Activated CD4-positive, alpha-beta T cell treated with anti-CD3 and anti-CD28 coated beads, Interleukin-2, amount 10 ng/mL, durations not matched to agents 7 days and 5 days (primary cell): ENCODE measurements around the gene PTPN14. TPM values are rescaled to one million over a fixed set of nuclear protein-coding genes. Genes with fewer than 3 reads are reported as not detected.

Source experiments
- CTCF ChIA-PET: fragments of 350-600 bp; sonication (Branson Sonifier 250); formaldehyde crosslinking; loops from one replicate; lab custom pipeline; 2021; ENCODE audit warnings: antibody characterized with exemption; lab: Charles Lee
- POLR2A ChIA-PET: fragments of 350-600 bp; sonication (Branson Sonifier 250); formaldehyde crosslinking; loops from one replicate; lab custom pipeline; 2021; ENCODE audit warnings: antibody characterized with exemption; lab: Charles Lee
- DNase-seq: peaks from one replicate; pipeline ENCODE4 v3.0.0-alpha.2; 2020
- H3K27ac Mint-ChIP-seq: one replicate; pipeline ENCODE4 v1.8.0; 2021; ENCODE audit warnings: mild to moderate bottlenecking, moderate library complexity, mixed read lengths
- H3K27me3 Mint-ChIP-seq: one replicate; pipeline ENCODE4 v1.8.0; 2021; ENCODE audit warnings: mixed read lengths
- H3K36me3 Mint-ChIP-seq: one replicate; pipeline ENCODE4 v1.8.0; 2021; ENCODE audit warnings: low read depth, mixed read lengths
- H3K4me1 Mint-ChIP-seq: one replicate; pipeline ENCODE4 v1.8.0; 2021; ENCODE audit warnings: mixed read lengths
- H3K4me3 Mint-ChIP-seq: one replicate; pipeline ENCODE4 v1.8.0; 2021; ENCODE audit warnings: mild to moderate bottlenecking, moderate library complexity, mixed read lengths
- H3K9me3 Mint-ChIP-seq: one replicate; pipeline ENCODE4 v1.8.0; 2021; ENCODE audit warnings: mixed read lengths
- total RNA-seq, 2 experiments: library from RNA; stranded (reverse); gene quantifications; one replicate each; pipeline ENCODE4 v1.2.3, GENCODE V29; 2021

Gene PTPN14
- total RNA-seq, 2 experiments from 2014 or later, result 0.32 to 0.37 TPM

GRCh38 chr1:214448536-214448935 is 102.9 kb downstream of the PTPN14 start:
- no peaks in the 10 kb centered on the region for H3K27me3 Mint-ChIP-seq
- H3K4me1 Mint-ChIP-seq, result peaks cover 21% of the 10 kb centered on the region
- no peaks in the 10 kb centered on the region for H3K9me3 Mint-ChIP-seq
- DNase-seq, result no peak
- no peaks in the 10 kb centered on the region for H3K36me3 Mint-ChIP-seq
- ChIA-PET CTCF (interaction anchor here (0.9 to 1.0 kb wide), 3 partner anchors 9 to 77 kb away, joined by 3 read pairs; no protein-coding TSS in a partner anchor), POLR2A (no interaction called here)
- no peak overlapping the region for H3K4me3 Mint-ChIP-seq
- no peak overlapping the region for H3K27ac Mint-ChIP-seq

GRCh38 chr1:214447557-214447871 is 103.9 kb downstream of the PTPN14 start:
- Mint-ChIP-seq H3K27me3 (no peaks in the 10 kb centered on the region), H3K36me3 (no peaks in the 10 kb centered on the region), H3K4me1 (peaks cover 26% of the 10 kb centered on the region), H3K27ac (no peak overlapping the region), H3K4me3 (no peak overlapping the region), H3K9me3 (no peaks in the 10 kb centered on the region)
- ChIA-PET CTCF (no interaction called here), POLR2A (no interaction called here)
- DNase-seq, result no peak

- CTCF ChIA-PET, result no interaction called here
- Mint-ChIP-seq H3K36me3 (no peaks in the 10 kb centered on the region), H3K4me1 (peaks cover 26% of the 10 kb centered on the region), H3K27me3 (no peaks in the 10 kb centered on the region), H3K4me3 (no peak overlapping the region), H3K9me3 (no peaks in the 10 kb centered on the region), H3K27ac (no peak overlapping the region)
- DNase-seq, result no peak
- POLR2A ChIA-PET, result no interaction called here
Measured at GRCh38 chr1:214446772-214447556, 104.4 kb downstream of the PTPN14 start.

GRCh38 chr1:214445831-214446614 is 105.4 kb downstream of the PTPN14 start:
- peaks cover 34% of the 10 kb centered on the region for H3K4me1 Mint-ChIP-seq
- DNase-seq, result no peak
- ChIA-PET POLR2A (no interaction called here), CTCF (no interaction called here)
- no peak overlapping the region for H3K4me3 Mint-ChIP-seq
- no peaks in the 10 kb centered on the region for H3K36me3 Mint-ChIP-seq
- H3K9me3 Mint-ChIP-seq, result no peaks in the 10 kb centered on the region
- no peaks in the 10 kb centered on the region for H3K27me3 Mint-ChIP-seq
- H3K27ac Mint-ChIP-seq, result no peak overlapping the region

- H3K4me1 Mint-ChIP-seq, result peaks cover 42% of the 10 kb centered on the region
Measured at GRCh38 chr1:214445199-214445598, 106.2 kb downstream of the PTPN14 start.

GRCh38 chr1:214444182-214444939 is 107.0 kb downstream of the PTPN14 start:
- POLR2A ChIA-PET, result no interaction called here
- Mint-ChIP-seq H3K9me3 (no peaks in the 10 kb centered on the region), H3K4me3 (no peak overlapping the region), H3K36me3 (no peaks in the 10 kb centered on the region), H3K4me1 (peaks cover 50% of the 10 kb centered on the region), H3K27ac (no peak overlapping the region), H3K27me3 (no peaks in the 10 kb centered on the region)
- no peak for DNase-seq
- CTCF ChIA-PET, result interaction anchor here (1.0 to 1.6 kb wide), 4 partner anchors 10 to 40 kb away, joined by 3 to 8 read pairs (median 4); no protein-coding TSS in a partner anchor

More at GRCh38 chr1:214445199-214445598, 106.2 kb downstream of the PTPN14 start:
- CTCF ChIA-PET, result interaction anchor here (1.0 to 1.2 kb wide), 2 partner anchors 29 to 41 kb away, joined by 3 read pairs; no protein-coding TSS in a partner anchor
- POLR2A ChIA-PET, result no interaction called here
- H3K27ac Mint-ChIP-seq, result no peak overlapping the region
- no peak overlapping the region for H3K4me3 Mint-ChIP-seq
- H3K9me3 Mint-ChIP-seq, result no peaks in the 10 kb centered on the region
- H3K27me3 Mint-ChIP-seq, result no peaks in the 10 kb centered on the region
- no peaks in the 10 kb centered on the region for H3K36me3 Mint-ChIP-seq
- DNase-seq, result no peak

- POLR2A ChIA-PET, result no interaction called here
- Mint-ChIP-seq H3K27ac (peak overlapping the region; percentile 27), H3K27me3 (no peaks in the 10 kb centered on the region), H3K36me3 (peaks cover 2% of the 10 kb centered on the region), H3K9me3 (peaks cover under 1% of the 10 kb centered on the region), H3K4me1 (peaks cover 67% of the 10 kb centered on the region), H3K4me3 (no peak overlapping the region)
- DNase-seq, result peak; percentile 11
- CTCF ChIA-PET, result interaction anchor here (0.9 to 1.1 kb wide), 3 partner anchors 10 to 13 kb away, joined by 3 read pairs; no protein-coding TSS in a partner anchor
Measured at GRCh38 chr1:214441119-214441518, 110.3 kb downstream of the PTPN14 start.

- H3K4me1 Mint-ChIP-seq, result peaks cover 61% of the 10 kb centered on the region
- H3K36me3 Mint-ChIP-seq, result peaks cover 2% of the 10 kb centered on the region
- DNase-seq, result no peak
- no peaks in the 10 kb centered on the region for H3K27me3 Mint-ChIP-seq
- ChIA-PET CTCF (interaction anchor here (1.6 to 3.3 kb wide), 5 partner anchors 10 to 163 kb away, joined by 3 to 13 read pairs (median 4); partner anchors contain the start of genes CENPF and PTPN14), POLR2A (no interaction called here)
- H3K4me3 Mint-ChIP-seq, result no peak overlapping the region
- peak overlapping the region; percentile 87 for H3K27ac Mint-ChIP-seq
- peaks cover 5% of the 10 kb centered on the region for H3K9me3 Mint-ChIP-seq
Measured at GRCh38 chr1:214440219-214440965, 111.0 kb downstream of the PTPN14 start.

- DNase-seq, result peak; percentile 41
- Mint-ChIP-seq H3K4me3 (peak overlapping the region; percentile 63), H3K4me1 (peaks cover 57% of the 10 kb centered on the region), H3K9me3 (peaks cover 8% of the 10 kb centered on the region), H3K27me3 (no peaks in the 10 kb centered on the region), H3K36me3 (peaks cover 2% of the 10 kb centered on the region), H3K27ac (peak overlapping the region; percentile 87)
- POLR2A ChIA-PET, result interaction anchor here (0.6 kb wide), 1 partner anchor 12 kb away, joined by 3 read pairs; no protein-coding TSS in a partner anchor
- CTCF ChIA-PET, result interaction anchor here (1.0 to 3.3 kb wide), 9 partner anchors 9 to 163 kb away, joined by 3 to 13 read pairs (median 3); partner anchors contain the start of genes CENPF and PTPN14
Measured at GRCh38 chr1:214439352-214440119, 111.9 kb downstream of the PTPN14 start.

GRCh38 chr1:214438530-214438929 is 112.9 kb downstream of the PTPN14 start:
- H3K4me3 Mint-ChIP-seq, result peak overlapping the region; percentile 63
- peaks cover 9% of the 10 kb centered on the region for H3K9me3 Mint-ChIP-seq
- no peak for DNase-seq
- ChIA-PET POLR2A (no interaction called here), CTCF (interaction anchor here (1.2 to 3.3 kb wide), 8 partner anchors 8 to 164 kb away, joined by 3 to 13 read pairs (median 4); partner anchors contain the start of genes CENPF and PTPN14)
- peaks cover 49% of the 10 kb centered on the region for H3K4me1 Mint-ChIP-seq
- peaks cover 5% of the 10 kb centered on the region for H3K36me3 Mint-ChIP-seq
- H3K27me3 Mint-ChIP-seq, result no peaks in the 10 kb centered on the region
- H3K27ac Mint-ChIP-seq, result peak overlapping the region; percentile 87

- DNase-seq, result no peak
- POLR2A ChIA-PET, result no interaction called here
- Mint-ChIP-seq H3K27me3 (no peaks in the 10 kb centered on the region), H3K27ac (peak overlapping the region; percentile 87), H3K4me1 (peaks cover 45% of the 10 kb centered on the region), H3K9me3 (peaks cover 9% of the 10 kb centered on the region), H3K36me3 (peaks cover 8% of the 10 kb centered on the region), H3K4me3 (no peak overlapping the region)
- CTCF ChIA-PET, result interaction anchor here (1.6 to 3.3 kb wide), 2 partner anchors 14 to 106 kb away, joined by 3 to 13 read pairs; no protein-coding TSS in a partner anchor
Measured at GRCh38 chr1:214438075-214438474, 113.3 kb downstream of the PTPN14 start.
